HG02943 (cell line): Measurements from ENCODE around the gene ST8SIA5.

ENCODE experiments used
- ATAC-seq: cut with Tn5 transposase; IDR thresholded peaks from one replicate; pipeline ENCODE4 v1.9.1; 2021; ENCODE audit warnings: mild to moderate bottlenecking, low read depth, moderate library complexity; ENCODE audit not compliant: unreplicated experiment

The ST8SIA5 gene

DNA sequence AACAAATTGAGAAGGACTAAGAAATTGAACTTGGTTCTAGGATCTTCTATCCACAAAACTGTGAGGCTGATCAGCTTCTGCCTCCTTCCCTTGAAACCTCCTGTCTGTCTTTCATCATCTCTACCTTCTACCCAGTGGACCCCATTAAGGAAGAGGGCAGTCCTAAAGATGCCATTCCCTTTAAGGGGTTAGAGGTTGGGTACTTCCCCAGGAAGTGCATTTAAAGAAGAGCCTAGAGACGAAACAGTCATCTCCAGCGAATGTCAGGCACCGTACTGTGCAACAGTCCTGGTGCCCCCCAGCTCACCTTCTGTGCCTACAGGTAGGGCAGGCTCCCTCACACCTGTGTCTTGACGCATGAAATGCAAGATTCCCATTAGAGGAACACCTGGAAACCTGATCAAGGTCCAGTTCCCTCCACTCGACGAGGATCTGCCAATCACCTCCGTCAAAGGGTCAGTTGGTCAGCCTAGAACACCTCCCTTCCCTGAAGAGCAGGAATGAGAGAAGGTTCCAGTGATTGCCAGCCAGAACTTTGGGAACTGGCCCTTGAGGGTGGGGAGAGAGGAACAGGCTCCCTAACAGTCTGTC is 120.7 kb downstream of the ST8SIA5 start:
- no peak for ATAC-seq

DNA sequence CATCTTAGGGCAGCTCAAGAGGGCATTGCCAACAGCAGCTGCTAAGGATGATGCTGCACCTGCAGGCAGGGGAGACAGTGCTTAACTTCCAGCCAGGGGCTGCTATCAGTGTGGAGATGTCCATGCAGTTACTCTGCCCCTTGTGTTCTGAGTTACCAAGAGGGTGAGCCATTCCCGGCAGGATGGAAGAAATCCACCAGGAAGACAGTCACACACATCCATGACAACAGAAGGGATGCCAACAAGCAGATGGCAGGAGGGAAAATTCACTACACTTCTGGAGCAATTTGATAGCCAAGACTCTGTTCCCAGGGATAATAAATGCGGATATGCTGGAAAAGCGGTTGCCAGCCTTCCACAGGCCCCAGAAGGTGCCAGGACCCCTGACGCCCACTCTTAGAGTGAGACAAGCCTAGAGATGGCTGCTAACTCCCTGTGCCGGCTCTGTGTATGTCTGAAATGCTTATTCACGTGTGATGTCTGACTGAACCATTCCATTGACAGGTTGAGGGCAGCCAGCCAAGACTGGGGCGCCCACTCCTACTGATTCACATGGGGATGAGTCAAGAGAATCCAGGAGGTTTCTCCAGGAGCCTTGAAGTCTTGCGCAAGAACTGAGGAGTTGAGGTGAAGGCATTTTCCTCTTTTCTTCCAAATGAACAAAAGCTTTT is 124.3 kb downstream of the ST8SIA5 start:
- no peak for ATAC-seq

DNA sequence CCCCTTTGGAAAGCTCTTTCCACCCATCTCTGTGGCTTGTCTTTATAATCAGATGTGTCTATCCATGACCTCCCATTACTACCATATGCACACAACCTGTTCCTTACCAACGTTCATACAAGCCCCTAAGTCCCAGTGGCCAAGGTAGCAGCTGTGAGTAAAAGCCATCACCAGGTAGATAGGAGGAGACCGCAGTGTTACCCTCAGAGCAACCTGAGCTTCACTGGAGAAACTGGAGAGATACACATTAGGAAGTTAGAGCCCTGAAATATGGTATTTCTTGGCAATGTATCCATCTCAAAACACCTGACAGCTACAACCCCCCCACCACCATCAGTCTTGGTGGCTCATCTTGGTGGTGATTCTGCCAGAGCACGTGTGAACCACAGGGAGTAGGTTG is 125.9 kb downstream of the ST8SIA5 start:
- no peak for ATAC-seq

DNA sequence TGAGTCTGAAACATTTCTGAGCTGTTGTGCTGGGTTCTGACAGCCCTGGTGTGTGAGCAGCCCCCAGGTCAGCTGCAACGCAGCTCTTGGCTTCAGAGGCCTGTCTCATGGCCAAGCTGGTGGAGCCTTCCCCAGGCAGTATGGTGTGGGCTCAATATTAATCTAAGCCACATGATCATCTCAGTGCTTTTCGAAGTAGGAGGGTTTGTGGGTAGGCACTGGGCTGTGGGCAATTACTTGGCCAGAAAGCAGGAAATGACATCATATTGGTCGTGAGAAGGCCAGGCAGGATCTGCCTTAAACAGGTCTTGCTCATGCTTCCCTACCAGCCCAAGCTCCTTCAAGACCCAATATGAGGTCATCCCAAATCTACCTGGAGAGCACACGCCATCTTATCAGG is 126.7 kb downstream of the ST8SIA5 start:
- no peak for ATAC-seq

DNA sequence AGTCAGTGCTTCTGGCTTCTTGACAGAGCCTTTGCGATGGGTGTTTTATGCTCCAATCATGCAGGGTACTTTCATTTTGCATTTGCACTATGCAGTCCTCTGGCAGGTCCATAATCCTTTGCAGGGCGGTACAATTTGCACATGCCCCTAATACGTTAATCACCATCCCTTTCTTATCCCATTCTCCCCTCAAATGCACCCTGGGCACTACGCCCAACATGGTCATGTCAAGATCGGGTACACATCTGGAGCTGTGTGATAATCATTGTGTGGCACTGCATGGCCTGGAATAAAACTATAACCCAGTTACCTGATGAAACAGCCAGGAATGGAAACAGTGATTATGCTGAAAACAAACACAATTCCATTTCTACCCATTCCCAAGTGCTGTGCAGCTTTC is 127.5 kb downstream of the ST8SIA5 start:
- ATAC-seq: no peak

DNA sequence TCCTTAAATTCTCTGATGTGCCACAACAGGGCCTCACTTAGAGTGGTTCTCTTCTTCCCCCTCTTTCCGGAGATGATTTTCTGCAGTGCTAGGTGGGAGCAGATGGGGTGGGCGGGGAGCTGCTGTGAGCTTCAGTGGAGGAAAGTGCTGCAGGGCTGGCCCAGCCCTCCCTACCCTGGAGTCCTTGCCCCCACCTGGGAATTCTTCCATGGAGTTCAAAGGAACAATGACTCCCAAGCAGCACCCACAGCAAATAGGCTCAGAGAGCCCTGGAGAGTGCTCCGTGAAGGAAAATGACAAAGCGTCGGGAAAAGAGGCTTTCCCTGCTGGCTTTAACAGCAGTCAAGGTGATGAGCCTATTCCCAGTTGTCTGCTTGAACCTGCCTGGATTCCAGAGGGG is 128.6 kb downstream of the ST8SIA5 start:
- no peak for ATAC-seq

DNA sequence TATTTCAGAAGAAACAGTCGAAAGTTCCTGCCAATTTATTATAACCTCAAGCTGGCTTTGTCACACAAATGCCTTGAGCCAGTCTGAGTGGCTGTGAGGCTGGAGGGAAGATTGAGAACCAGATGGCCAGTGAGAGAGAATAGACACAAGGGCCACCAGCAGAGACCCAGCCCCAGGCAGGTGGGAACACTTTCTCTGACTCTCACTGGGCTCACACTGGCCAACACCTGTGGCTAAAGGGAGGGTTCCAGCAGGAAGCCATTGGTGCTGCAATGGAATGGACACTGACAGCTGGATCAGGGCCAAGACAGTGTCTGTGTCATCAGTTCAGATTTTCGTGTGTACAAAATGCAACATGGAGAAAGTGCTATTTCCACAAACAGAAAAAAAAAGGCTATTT is 129.7 kb downstream of the ST8SIA5 start:
- no peak for ATAC-seq

DNA sequence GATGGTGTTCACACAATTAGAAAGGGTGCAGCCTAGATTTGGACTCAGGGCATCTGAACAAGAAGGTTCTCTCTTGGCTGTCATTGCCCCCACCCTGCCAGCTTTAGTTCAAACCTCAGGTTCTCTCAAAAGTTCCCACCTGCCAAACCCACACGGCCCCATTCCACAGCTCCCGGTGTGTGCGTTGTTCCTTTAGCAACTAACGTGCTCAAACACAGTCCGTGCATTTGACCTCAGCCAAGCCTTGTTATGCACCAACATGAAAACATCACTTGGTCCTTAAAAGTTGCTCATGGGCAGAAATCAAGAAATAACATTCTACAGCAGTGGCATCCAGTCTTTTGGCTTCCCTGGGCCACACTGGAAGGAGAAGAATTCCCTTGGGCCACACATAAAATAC is 131.8 kb downstream of the ST8SIA5 start:
- ATAC-seq: no peak

DNA sequence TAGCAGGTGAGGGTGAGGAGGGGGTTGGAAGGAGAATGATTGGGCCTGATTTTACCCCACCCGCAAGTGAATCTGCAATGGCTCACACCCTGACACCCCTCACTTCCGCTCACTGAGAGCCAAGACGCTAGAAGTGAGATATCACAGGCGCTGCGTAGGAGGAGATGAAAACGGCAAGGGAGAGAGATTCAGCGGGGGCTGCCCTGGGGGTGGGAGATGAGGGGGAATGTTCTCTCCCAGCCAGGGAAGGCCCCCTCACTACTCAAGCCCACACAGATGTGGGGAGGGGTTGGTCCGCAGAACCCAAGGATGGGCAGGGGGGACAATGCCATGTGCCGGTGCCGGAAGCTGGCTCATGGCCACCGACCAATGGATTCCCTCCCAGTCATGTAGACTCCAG is 132.7 kb downstream of the ST8SIA5 start:
- no peak for ATAC-seq

DNA sequence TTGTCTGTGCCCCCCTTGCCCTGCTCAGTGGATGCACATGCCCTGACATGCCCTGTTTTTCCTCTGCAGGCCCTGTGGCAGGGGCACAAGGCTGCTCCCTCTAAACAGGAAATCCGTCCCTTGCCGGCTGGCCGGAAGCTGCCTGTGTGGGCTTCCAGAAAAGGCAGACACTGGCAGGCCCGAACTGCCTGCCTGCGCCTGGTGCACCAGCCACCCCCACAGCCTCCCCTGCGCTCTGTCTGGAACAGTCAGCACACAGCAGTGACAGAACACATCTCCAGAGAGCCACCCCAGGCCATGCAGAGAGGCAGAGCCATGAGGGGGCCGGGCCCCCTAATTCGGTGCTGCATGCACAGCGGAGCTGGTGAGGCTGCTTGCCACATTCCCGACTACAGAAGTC is 133.3 kb downstream of the ST8SIA5 start:
- no peak for ATAC-seq

DNA sequence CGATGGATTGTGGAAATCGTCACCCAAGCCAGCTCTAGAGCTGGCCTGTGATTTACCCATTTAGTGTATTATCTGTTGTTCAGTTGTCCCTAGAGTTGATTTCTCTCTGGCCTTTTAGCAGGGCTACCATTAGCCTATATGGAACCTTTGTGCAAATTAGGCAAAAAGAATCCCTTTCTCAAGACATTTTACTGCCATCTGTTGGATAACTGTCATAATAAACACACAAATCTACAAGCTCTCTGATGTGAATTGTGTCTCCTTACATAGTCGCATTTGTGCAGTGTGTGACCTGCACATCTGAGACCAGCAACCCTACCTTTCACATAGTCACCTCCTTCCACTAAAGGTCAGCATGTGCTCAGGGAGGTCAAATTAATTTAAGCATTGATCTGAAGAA is 133.9 kb downstream of the ST8SIA5 start:
- ATAC-seq: no peak

DNA sequence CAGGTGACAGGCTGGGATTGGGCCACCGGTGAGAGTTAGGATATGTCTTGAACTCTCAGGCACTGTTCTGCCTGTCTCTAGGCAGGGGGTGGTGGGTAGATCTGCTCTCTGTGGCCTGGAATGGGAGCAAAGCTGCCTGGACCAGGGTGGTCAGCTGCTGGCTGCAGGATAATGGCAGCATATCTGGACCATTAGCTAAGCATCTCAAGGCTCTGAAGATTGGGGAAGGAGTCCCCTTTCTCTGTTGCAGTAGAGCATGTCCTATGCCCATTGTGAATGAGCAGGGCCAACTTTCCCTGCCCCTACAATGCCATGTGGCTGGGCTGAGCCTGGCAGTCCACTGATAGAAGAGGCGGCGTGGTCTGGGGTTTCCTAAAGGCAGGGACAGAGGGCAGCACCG is 134.4 kb downstream of the ST8SIA5 start:
- ATAC-seq: no peak

DNA sequence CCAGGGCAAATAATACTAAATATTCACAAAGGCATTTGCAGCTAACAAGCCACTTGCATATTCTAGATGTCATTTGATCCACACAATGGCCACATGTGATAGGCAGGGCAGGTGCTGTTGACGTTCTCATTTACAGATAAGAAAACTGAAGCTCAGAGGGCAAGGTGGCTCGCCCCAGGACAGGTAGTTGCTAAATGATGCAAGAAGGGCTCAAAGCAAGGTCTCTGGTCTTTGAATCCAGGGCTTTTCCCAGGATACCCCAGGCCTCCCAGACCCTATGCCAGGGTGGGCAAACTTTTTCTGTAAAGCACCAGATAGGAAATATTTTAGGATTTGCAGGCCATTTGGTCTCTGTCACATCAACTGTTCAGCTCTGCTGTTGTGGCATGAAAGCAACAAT is 135.0 kb downstream of the ST8SIA5 start:
- no peak for ATAC-seq

DNA sequence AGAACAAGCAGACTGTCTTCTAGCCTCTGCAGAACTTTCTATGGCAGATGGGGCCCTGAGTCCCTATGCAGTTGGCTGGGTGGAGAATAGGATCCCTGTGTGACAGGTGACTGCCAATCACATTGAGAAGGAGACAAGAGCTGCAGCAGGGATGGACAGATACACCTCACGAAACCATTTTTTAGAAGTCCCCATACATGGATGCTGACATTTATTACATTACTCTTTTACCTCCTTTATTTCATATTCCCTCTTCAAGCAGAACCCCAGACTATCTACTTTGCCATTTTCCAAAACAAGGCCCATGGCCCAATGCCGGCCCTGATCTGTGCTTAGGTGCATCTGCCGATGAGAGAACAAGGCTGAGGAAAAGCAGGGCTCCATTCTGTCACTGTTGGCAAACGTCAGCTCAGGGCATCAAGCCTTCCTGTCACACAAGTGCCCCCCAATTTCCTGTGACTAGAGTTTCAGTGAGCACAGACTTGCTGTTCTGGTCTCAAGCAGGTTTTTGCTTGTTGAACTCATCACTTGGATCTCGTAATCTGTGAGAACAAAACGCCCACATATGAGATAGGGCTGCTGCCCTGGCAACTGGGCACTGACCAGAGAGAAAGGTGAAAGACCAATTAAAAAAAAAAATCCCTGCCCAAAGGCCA is 135.6 kb downstream of the ST8SIA5 start:
- no peak for ATAC-seq

DNA sequence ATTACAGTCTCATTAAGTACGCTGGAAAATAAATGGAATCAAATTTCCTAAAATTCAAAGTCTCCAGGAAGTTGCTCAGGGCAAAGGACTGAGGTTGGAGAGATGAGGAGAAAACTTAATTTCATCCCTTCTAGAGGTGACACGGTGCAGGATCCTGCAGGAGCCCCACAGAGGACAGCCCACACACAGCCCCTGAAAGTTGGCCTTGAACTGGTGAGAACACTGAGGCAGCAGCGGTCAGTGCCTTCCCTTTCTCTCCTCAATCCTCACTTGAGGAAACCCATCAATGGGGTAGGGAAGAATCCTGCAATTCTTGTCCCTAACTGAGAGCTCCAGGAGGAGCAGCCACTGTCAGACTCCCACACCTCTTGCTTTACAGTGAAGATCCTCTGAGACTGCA is 137.3 kb downstream of the ST8SIA5 start:
- ATAC-seq: no peak
